Medulla oblongata (tissue), 1 donor: ENCODE results near the gene AGAP3.

Experiments
- DNase-seq: peaks from one replicate; pipeline ENCODE4 v3.0.0-alpha.2; 2015; ENCODE audit errors: extremely low spot score

The AGAP3 gene

DNA sequence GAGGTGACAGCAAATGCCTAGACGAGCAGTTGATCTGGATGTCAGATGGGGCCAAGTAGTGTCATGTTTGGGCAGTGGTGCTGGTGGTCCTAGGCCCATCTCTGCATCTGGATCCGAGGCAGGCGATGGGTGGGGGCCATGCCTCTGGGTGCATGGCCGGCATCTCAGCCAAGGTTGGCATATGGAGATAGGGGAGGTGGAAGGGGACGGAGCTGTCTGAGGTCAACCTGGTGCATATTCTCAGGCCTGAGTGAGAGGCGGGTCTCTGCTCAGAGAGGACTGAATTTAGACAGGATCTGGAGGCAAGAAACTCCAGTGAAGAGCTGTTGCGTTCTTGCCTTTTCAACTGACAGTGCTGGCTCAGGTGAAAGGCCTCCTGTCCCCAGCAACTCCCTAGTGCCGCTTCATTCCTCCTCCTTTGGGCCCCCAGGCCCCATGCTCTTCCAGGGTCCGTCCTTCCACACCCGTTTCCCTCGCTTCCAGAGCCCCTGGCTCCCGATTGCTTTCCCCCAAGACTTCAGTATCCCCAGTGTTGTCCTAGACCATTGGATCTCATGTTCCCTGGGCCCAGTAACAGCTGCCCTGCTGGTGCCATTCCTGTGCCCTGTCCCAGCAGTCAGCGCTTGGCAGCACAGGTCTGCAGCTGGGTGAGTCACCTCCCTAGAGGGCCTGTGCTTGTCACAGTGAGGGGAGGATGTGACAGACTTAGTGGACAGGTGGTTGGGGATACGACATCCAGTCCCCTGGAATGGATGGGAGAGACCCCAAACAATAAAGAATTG lies 48.7 kb downstream of the AGAP3 start:
- DNase-seq: no peak

DNA sequence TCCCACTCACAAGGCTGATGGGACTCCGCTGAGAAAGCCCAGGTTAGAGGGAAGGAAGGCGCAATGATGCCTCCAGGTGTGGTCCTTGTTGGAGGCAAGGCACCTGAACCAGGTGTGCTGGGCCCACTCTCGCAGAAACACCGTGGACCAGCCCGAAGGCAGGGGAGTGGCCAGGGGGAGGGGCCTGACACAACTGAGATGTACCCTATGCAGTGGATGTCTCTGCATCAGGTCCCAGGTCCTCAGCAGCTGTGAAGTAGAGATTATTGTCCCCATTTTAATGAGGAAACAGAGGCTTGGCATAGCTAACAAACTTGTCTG lies 49.2 kb downstream of the AGAP3 start:
- DNase-seq: no peak

GRCh38 chr7:151135866-151136843 lies 49.9 kb downstream of the AGAP3 start:
- no peak for DNase-seq

DNA sequence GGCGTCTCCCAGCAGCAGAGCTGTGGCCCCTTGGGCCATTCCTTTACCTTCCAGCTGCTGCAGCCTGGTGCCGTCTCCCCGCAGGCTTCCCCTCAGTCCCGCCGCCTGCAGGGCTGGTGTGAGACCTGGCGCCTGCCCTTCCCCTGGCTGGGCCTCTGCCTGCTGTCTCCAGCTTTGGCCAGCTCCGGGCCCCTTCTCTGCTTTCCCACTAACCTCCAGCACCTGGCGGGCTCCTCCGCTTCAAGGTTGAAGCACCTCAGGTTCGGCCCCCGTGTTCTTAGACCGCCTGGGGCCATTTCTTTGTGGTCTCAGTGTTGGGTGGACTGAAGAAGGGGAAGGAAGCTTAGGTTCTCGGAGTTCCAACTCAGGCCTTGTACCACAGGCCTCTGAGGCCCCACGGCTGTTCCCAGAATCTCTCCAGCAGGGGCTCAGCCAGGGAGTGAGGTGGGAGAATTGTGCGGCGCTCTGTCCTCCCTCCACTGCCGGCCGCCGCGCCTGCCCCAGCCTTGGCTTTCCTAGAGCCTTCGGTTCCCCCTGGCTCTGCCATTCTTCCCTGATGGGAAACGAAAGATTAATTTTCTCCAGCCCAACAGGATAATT lies 50.9 kb downstream of the AGAP3 start:
- DNase-seq: no peak

GRCh38 chr7:151137791-151138152 lies 51.5 kb downstream of the AGAP3 start:
- no peak for DNase-seq

DNA sequence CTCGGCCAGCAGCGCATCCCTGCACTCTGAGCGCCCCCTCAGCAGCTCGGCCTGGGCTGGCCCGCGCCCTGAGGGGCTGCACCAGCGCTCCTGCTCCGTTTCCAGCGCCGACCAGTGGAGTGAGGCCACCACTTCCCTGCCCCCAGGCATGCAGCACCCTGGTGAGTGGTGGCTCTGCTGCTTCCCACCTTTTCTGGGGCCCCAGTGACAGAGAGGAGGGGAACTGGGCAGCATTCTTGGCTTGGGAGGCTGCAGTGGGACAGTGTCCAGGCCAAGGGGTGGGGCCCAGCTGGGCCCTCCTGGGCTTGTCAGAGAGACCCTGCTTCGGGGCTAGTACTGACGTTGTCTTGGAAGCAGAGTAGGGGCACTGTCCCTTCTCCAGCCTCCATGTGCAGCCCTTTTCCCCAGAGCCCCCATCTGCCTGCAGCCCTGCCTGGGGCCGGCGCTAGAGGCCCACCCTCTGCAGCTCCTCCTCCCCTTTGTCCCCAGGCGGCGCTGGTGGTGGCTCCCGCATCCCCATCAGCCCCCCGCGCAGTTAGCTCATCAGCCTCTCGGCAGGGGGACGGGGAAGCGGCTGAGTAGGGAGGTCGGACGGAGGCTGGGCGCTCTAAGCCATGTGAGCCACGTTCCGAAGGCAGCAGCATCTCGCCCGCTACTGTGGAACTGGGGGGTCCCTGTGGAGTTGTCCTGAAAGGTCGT lies 52.0 kb downstream of the AGAP3 start:
- no peak for DNase-seq

- DNase-seq: no peak
Measured at GRCh38 chr7:151139071-151139790, 53.0 kb downstream of the AGAP3 start.

- no peak for DNase-seq
Measured at GRCh38 chr7:151139791-151140190, 53.5 kb downstream of the AGAP3 start.

GRCh38 chr7:151140826-151141225 lies 54.6 kb downstream of the AGAP3 start:
- no peak for DNase-seq

GRCh38 chr7:151141311-151141854 lies 55.1 kb downstream of the AGAP3 start:
- no peak for DNase-seq

- DNase-seq: no peak
Measured at GRCh38 chr7:151141855-151142685, 55.8 kb downstream of the AGAP3 start.

- peak; percentile 81 for DNase-seq
Measured at GRCh38 chr7:151142686-151143040, 56.4 kb downstream of the AGAP3 start.

GRCh38 chr7:151143261-151144015 lies 57.2 kb downstream of the AGAP3 start:
- no peak for DNase-seq

- DNase-seq: no peak
Measured at GRCh38 chr7:151144387-151144786, 58.1 kb downstream of the AGAP3 start.

GRCh38 chr7:151146761-151147160 lies 60.5 kb downstream of the AGAP3 start:
- peak; percentile 77 for DNase-seq

DNA sequence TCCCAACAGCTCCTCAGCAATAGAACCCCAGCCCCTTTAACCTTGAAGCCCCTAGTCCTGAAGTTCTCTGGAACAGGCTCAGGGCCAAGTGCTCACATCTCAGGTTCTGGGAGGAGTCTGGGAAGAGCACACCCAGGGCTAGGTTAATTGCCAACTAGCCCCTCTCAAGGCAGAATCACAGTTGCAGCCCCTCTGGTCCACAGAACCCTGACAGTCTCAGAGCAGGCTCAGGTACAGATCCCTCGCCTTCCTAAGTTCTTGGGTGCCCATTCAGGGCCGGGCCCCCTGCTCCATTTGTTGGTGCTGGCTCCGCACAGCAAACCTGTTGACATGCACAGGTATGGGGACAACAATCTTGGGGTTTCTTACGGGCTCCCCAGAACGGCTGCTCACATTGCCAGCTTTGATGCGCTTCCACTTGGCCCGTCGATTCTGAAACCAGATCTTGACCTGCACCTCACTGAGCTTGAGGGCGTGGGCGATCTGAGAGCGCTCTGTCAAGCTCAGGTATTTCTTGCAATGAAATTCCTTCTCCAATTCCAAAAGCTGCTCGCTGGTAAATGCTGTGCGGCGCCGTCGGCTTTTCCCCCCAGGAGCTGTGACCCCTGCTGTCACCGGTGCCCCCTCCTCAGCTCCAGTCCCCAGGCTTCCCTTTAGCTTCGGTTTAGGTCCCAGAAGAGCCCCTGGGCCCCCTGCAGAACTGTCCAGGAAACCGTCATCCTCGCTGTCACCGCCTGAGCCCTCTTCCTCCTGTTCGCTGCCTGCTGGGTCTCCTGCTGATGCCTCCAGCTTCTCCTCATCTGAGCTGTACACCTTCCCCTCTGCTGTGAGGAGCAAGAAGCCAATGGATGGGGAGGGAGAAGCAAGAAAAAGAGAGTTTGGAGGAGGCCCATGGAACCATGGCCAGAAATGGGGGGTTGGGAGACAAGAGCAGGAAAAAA lies 62.3 kb downstream of the AGAP3 start:
- DNase-seq: no peak

DNA sequence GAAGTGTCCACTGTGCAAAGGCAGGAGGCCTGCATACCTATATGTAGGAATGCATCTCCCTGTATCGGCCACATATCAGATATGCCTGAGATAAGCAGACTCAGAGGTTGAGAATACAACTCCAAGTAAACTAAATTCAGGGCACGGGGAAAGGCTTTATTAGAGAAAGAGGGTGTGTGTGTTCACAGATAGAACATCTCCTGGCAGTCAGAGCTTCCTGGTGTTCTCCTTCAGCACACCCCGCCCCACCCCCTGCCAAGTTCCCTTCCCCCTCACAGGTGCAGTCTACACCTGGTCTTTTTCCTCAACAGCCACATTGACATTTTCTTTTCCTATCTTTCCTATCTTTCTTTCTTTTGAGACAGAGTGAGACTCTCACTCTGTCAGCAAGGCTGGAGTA lies 64.1 kb downstream of the AGAP3 start:
- DNase-seq: no peak
